HCT116 (cell line): Measurements from ENCODE around the gene BCL7A. TPM values are rescaled to one million over a fixed set of nuclear protein-coding genes. Genes with fewer than 3 reads are reported as not detected.

Experiments
- ATAC-seq: fragments of 200-7000 bp; cut with Tn5 transposase; 2 replicates; pipeline ENCODE4 v1.9.1; 2020; ENCODE audit warnings: mild to moderate bottlenecking, moderate library complexity
- BruUV-seq: library from RNA; stranded (reverse); fragments of 400-500 nt; replicated peaks from 2 replicates; lab custom pipeline; 2021; lab: Mats Ljungman, UMichigan
- CTCF ChIA-PET: fragments of 300-600 bp; sonication (Branson Sonifier 250); formaldehyde crosslinking; loops from one replicate; lab custom pipeline; 2021; ENCODE audit warnings: antibody characterized with exemption; lab: Charles Lee
- POLR2A ChIA-PET: fragments of 300-600, 350-600 bp; sonication (Branson Sonifier 250); formaldehyde crosslinking; loops from one replicate; lab custom pipeline; 2021; ENCODE audit warnings: antibody characterized with exemption; lab: Charles Lee
- RAD21 ChIA-PET, 2 experiments: fragments of 300-600 bp; sonication (Branson Sonifier 250); formaldehyde crosslinking; loops; one replicate each; lab custom pipeline; 2023; ENCODE audit warnings: low total read pairs in 2 of 2; ENCODE audit not compliant: uncharacterized antibody in 2 of 2, unreplicated experiment in 2 of 2, low non-redundant PET in 1 of 2; lab: Charles Lee
- DNase-seq: peaks from one replicate; pipeline ENCODE4 v3.0.0-alpha.2; 2010; ENCODE audit warnings: low read depth, low spot score
- H2AFZ ChIP-seq: fragments of 200-600 bp; shearing (Covaris generic), sonication (generic); 2 replicates; pipeline ENCODE4 v1.6.1; 2017; ENCODE audit warnings: low read depth, mixed run types, mixed read lengths, antibody characterized with exemption, low read length; ENCODE audit not compliant: poor library complexity, severe bottlenecking
- H3K27ac ChIP-seq: 2 replicates; pipeline ENCODE4 v1.5.1; 2012; ENCODE audit warnings: low read depth, low read length
- H3K27me3 ChIP-seq: fragments of 200-600 bp; sonication (generic); 2 replicates; pipeline ENCODE4 v1.6.1; 2016; ENCODE audit warnings: mixed run types, low read length, mixed read lengths; ENCODE audit not compliant: insufficient read depth
- H3K36me3 ChIP-seq, 2 experiments: fragments of 200-500 bp in 1 of 2; fragments of 200-600 bp in 1 of 2; sonication (Bioruptor generic) in 1 of 2; sonication (generic) in 1 of 2; 2 replicates each; pipeline versions ENCODE4 v1.5.1 to v1.6.1; 2014 to 2016; ENCODE audit warnings: low read length in 2 of 2, inconsistent platforms in 1 of 2, mixed read lengths in 1 of 2, mixed run types in 1 of 2; ENCODE audit not compliant: insufficient read depth in 2 of 2, control insufficient read depth in 1 of 2
- H3K4me1 ChIP-seq, 2 experiments: fragments of 200-600 bp in 1 of 2; sonication (generic) in 1 of 2; 2 replicates each; pipeline versions ENCODE4 v1.5.1 to v1.6.1; 2012 to 2017; ENCODE audit warnings: low read length in 2 of 2, inconsistent platforms in 1 of 2, mild to moderate bottlenecking in 1 of 2, mixed read lengths in 1 of 2, mixed run types in 1 of 2, moderate library complexity in 1 of 2; ENCODE audit not compliant: insufficient read depth in 2 of 2, control insufficient read depth in 1 of 2
- H3K4me2 ChIP-seq: fragments of 200-600 bp; sonication (generic); 2 replicates; pipeline ENCODE4 v1.6.1; 2017; ENCODE audit warnings: mixed run types, low read length, mixed read lengths
- H3K4me3 ChIP-seq, 2 experiments: fragments of 200-600 bp in 1 of 2; sonication (generic) in 1 of 2; replicated peaks in 1 of 2; 2 replicates each; pipeline ENCODE4 v1.5.1; 2011 to 2016; ENCODE audit warnings: low read length in 2 of 2, control low read depth in 1 of 2, low read depth in 1 of 2, mild to moderate bottlenecking in 1 of 2, mixed read lengths in 1 of 2, mixed run types in 1 of 2
- H3K79me2 ChIP-seq: fragments of 200-600 bp; sonication (generic); 2 replicates; pipeline ENCODE4 v1.6.1; 2017; ENCODE audit warnings: mild to moderate bottlenecking, mixed run types, low read length, moderate library complexity, mixed read lengths; ENCODE audit not compliant: insufficient read depth
- H3K9ac ChIP-seq: fragments of 200-600 bp; sonication (generic); 2 replicates; pipeline ENCODE4 v1.6.1; 2016; ENCODE audit warnings: low read length, mixed read lengths
- H3K9me2 ChIP-seq: fragments of 200-600 bp; sonication (generic), shearing (Covaris generic); 2 replicates; pipeline ENCODE4 v1.6.1; 2017; ENCODE audit warnings: mixed run types, mild to moderate bottlenecking, moderate library complexity; ENCODE audit not compliant: insufficient read depth
- H3K9me3 ChIP-seq, 2 experiments: fragments of 200-500 bp in 1 of 2; fragments of 200-600 bp in 1 of 2; sonication (Bioruptor generic) in 1 of 2; sonication (generic) in 1 of 2; 2 replicates each; pipeline ENCODE4 v1.6.1; 2014 to 2017; ENCODE audit warnings: low read length in 2 of 2, mixed read lengths in 2 of 2, inconsistent platforms in 1 of 2, low read depth in 1 of 2, mild to moderate bottlenecking in 1 of 2, mixed run types in 1 of 2, moderate library complexity in 1 of 2; ENCODE audit not compliant: control insufficient read depth in 1 of 2, insufficient read depth in 1 of 2
- H4K20me1 ChIP-seq: fragments of 200-600 bp; sonication (generic), shearing (Covaris generic); 2 replicates; pipeline ENCODE4 v1.6.1; 2017; ENCODE audit warnings: mixed run types, mild to moderate bottlenecking, moderate library complexity; ENCODE audit not compliant: insufficient read depth
- CBX3 ChIP-seq: IDR thresholded peaks from 2 replicates; pipeline ENCODE4 v1.6.1; 2012; ENCODE audit warnings: low read depth
- POLR2AphosphoS5 ChIP-seq: IDR thresholded peaks from 2 replicates; pipeline ENCODE4 v1.6.1; 2011; ENCODE audit warnings: mild to moderate bottlenecking, low read depth, low read length, moderate library complexity
- ZFX ChIP-seq: fragments of 450-650 bp; IDR thresholded peaks from 2 replicates; pipeline ENCODE4 v1.6.1; 2017
- intact Hi-C: fragments of 100-400 bp; cut with micrococcal nuclease; formaldehyde crosslinking; loops from 2 replicates; pipeline ENCODE4 v1.10.0; 2022
- total RNA-seq: library from RNA; stranded (reverse); gene quantifications from one replicate; pipeline ENCODE4 v1.2.1, GENCODE V29; 2021; ENCODE audit not compliant: unreplicated experiment
- TF ChIP-seq, protein P1 (sequence below), 3 experiments: fragments of 200-600 bp in 1 of 3; sonication (generic) in 1 of 3; IDR thresholded peaks in 2 of 3; conservative IDR thresholded peaks in 1 of 3; 2 replicates each; pipeline ENCODE4 v1.5.1; 2012 to 2017; ENCODE audit warnings: low read depth in 2 of 3, low read length in 2 of 3, antibody characterized with exemption in 1 of 3, borderline replicate concordance in 1 of 3, control low read depth in 1 of 3, mild to moderate bottlenecking in 1 of 3, mixed read lengths in 1 of 3, mixed run types in 1 of 3, moderate library complexity in 1 of 3; ENCODE audit not compliant: insufficient read depth in 1 of 3
- TF ChIP-seq, protein P2 (sequence below): IDR thresholded peaks from 2 replicates; pipeline ENCODE4 v1.6.1; 2012; ENCODE audit warnings: low read depth

The BCL7A gene
- total RNA-seq, 1 experiment from 2014 or later, result 14.2 TPM

DNA sequence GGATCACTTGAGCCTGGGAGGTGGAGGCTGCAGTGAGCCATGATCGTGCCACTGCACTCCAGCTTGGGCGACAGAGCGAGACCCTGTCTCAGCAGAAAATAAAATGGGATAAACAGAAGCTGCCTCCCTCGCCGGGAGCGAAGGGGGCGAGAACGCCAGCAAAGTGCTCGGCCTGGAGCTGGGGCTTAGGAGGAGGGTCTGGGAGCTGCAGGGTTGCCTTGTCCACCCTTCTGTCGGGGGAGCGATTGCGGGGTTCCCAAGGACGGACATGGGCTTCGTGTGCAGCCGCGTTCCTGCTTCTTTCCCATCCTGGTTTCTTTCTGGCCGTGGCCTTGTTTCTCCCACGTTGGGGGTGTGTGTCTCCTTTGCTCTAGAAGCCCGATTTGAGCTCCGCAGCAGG lies 29.0 kb downstream of the BCL7A start:
- Histone ChIP-seq H3K4me3 (no peak overlapping the region), H4K20me1 (no peaks in the 10 kb centered on the region), H3K9me2 (no peaks in the 10 kb centered on the region), H3K79me2 (no peaks in the 10 kb centered on the region), H3K4me1 (peaks cover 0 to 6% of the 10 kb centered on the region in 2 experiments; a peak in 1 of 4 replicates), H3K27ac (no peak overlapping the region), H3K9me3 (no peaks in the 10 kb centered on the region), H3K4me2 (no peak overlapping the region), H3K9ac (no peak overlapping the region), H2AFZ (no peak overlapping the region), H3K36me3 (peaks cover 1 to 11% of the 10 kb centered on the region in 2 experiments; a peak in 1 of 4 replicates), H3K27me3 (no peaks in the 10 kb centered on the region)
- ChIA-PET CTCF (interaction anchor here (1.0 kb wide), 1 partner anchor 72 kb away, joined by 3 read pairs; no protein-coding TSS in a partner anchor), POLR2A (no interaction called here), RAD21 (no interaction called here)
- intact Hi-C loops, result no loop called here
- ATAC-seq, result no peak
- TF ChIP-seq, protein P1, sequence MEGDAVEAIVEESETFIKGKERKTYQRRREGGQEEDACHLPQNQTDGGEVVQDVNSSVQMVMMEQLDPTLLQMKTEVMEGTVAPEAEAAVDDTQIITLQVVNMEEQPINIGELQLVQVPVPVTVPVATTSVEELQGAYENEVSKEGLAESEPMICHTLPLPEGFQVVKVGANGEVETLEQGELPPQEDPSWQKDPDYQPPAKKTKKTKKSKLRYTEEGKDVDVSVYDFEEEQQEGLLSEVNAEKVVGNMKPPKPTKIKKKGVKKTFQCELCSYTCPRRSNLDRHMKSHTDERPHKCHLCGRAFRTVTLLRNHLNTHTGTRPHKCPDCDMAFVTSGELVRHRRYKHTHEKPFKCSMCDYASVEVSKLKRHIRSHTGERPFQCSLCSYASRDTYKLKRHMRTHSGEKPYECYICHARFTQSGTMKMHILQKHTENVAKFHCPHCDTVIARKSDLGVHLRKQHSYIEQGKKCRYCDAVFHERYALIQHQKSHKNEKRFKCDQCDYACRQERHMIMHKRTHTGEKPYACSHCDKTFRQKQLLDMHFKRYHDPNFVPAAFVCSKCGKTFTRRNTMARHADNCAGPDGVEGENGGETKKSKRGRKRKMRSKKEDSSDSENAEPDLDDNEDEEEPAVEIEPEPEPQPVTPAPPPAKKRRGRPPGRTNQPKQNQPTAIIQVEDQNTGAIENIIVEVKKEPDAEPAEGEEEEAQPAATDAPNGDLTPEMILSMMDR (IDR thresholded peaks at IDR 0.05 in 2 of 3, conservative IDR thresholded peaks at IDR 0.05 in 1 of 3; ENCODE audit: borderline replicate concordance in 1 of 3, insufficient read depth in 1 of 3, low read depth in 2 of 3, low read length in 2 of 3), result no peak
- TF ChIP-seq, protein P2, sequence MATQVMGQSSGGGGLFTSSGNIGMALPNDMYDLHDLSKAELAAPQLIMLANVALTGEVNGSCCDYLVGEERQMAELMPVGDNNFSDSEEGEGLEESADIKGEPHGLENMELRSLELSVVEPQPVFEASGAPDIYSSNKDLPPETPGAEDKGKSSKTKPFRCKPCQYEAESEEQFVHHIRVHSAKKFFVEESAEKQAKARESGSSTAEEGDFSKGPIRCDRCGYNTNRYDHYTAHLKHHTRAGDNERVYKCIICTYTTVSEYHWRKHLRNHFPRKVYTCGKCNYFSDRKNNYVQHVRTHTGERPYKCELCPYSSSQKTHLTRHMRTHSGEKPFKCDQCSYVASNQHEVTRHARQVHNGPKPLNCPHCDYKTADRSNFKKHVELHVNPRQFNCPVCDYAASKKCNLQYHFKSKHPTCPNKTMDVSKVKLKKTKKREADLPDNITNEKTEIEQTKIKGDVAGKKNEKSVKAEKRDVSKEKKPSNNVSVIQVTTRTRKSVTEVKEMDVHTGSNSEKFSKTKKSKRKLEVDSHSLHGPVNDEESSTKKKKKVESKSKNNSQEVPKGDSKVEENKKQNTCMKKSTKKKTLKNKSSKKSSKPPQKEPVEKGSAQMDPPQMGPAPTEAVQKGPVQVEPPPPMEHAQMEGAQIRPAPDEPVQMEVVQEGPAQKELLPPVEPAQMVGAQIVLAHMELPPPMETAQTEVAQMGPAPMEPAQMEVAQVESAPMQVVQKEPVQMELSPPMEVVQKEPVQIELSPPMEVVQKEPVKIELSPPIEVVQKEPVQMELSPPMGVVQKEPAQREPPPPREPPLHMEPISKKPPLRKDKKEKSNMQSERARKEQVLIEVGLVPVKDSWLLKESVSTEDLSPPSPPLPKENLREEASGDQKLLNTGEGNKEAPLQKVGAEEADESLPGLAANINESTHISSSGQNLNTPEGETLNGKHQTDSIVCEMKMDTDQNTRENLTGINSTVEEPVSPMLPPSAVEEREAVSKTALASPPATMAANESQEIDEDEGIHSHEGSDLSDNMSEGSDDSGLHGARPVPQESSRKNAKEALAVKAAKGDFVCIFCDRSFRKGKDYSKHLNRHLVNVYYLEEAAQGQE, result no peak
- TF ChIP-seq CBX3 (no peak), POLR2AphosphoS5 (no peak), ZFX (no peak)
- no TSS peak for BruUV-seq
- DNase-seq, result no peak
